ENCODE data around the gene PTRH1. TPM values are rescaled to one million over a fixed set of nuclear protein-coding genes. Genes with fewer than 3 reads are reported as not detected.

The PTRH1 gene
- polyA plus RNA-seq, 1 experiment, result 5.2 TPM

DNA sequence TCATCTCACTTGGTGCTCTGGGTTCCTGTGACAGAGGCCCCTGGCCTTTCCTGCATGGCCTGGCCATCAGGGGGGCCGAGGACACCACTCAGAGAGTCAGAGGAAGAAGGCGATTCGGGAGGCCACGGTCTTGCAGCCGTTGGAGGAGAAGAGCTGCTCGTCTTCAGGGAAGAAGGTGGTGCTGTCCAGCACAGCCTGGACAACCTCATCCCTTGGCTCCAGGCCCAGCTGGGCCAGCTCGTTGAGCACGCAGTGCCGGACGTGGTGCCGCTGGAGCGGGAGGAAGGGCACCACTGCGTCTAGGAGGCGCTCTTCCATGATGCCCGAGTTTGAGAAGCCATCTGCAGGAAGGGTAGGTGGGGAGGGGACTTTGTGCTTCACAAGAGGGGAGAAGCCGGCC lies 16.5 kb upstream of the PTRH1 start:
- no peak overlapping the region for H3K4me3 ChIP-seq (ENCODE audit: low read depth, low read length)
- ChIA-PET POLR2A (no interaction called here), CTCF (no interaction called here)

DNA sequence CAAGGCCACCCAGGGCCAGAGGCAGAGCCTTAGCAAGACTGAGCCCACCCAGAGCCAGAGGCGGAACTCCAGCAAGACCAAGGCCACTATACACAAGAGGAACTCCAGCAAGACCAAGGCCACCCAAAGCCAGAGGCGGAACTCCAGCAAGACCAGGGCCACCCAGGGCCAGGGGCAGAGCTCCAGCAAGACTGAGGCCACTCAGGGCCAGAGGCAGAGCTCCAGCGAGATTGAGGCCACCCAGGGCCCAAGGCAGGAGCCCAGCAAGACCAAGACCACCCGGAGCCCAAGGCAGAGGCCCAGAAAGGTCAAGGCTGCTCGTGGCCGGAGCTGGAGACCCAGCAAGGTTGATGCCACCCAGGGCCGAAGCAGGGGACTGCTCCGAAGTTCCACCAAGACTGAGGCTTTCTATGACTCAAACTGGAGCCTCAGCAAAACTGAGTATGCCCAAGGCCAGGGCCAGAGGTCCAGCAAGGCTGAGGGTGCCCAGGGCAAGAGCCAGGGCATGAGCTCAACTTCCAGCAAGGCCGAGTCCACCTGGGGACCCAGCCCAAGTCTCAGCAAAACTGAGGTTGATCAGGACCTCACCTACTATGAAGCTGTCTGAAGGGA lies 15.4 kb upstream of the PTRH1 start:
- no peaks in the 10 kb centered on the region for H3K27me3 ChIP-seq (ENCODE audit: control insufficient read depth, insufficient read depth, low read length)
- CTCF ChIA-PET, result interaction anchor here (1.2 kb wide), 1 partner anchor 124 kb away, joined by 3 read pairs; no protein-coding TSS in a partner anchor
- DNase-seq (ENCODE audit: low read depth, low spot score), result no peak
- H3K9me3 ChIP-seq (ENCODE audit: control insufficient read depth, insufficient read depth, low read length), result no peaks in the 10 kb centered on the region; the same call in 1 of the 2 replicates
- POLR2A ChIA-PET, result interaction anchor here (0.6 kb wide), 1 partner anchor 26 kb away, joined by 4 read pairs; no protein-coding TSS in a partner anchor
- no peak overlapping the region for H3K4me3 ChIP-seq (ENCODE audit: low read depth, low read length)
- no peak overlapping the region for H3K27ac ChIP-seq (ENCODE audit: low read depth, low read length)
- TF ChIP-seq, protein P1, sequence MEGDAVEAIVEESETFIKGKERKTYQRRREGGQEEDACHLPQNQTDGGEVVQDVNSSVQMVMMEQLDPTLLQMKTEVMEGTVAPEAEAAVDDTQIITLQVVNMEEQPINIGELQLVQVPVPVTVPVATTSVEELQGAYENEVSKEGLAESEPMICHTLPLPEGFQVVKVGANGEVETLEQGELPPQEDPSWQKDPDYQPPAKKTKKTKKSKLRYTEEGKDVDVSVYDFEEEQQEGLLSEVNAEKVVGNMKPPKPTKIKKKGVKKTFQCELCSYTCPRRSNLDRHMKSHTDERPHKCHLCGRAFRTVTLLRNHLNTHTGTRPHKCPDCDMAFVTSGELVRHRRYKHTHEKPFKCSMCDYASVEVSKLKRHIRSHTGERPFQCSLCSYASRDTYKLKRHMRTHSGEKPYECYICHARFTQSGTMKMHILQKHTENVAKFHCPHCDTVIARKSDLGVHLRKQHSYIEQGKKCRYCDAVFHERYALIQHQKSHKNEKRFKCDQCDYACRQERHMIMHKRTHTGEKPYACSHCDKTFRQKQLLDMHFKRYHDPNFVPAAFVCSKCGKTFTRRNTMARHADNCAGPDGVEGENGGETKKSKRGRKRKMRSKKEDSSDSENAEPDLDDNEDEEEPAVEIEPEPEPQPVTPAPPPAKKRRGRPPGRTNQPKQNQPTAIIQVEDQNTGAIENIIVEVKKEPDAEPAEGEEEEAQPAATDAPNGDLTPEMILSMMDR (IDR thresholded peaks at IDR 0.05; ENCODE audit: low read depth, low read length), result no peak

More for the DNA sequence above, 16.5 kb upstream of the PTRH1 start:
- no peak overlapping the region for H3K27ac ChIP-seq (ENCODE audit: low read depth, low read length)
- TF ChIP-seq, protein P1 (IDR thresholded peaks at IDR 0.05; ENCODE audit: low read depth, low read length), result no peak
- H3K27me3 ChIP-seq (ENCODE audit: control insufficient read depth, insufficient read depth, low read length), result no peaks in the 10 kb centered on the region
- no peaks in the 10 kb centered on the region; the same call in 1 of the 2 replicates for H3K9me3 ChIP-seq (ENCODE audit: control insufficient read depth, insufficient read depth, low read length)
- no peak for DNase-seq (ENCODE audit: low read depth, low spot score)

DNA sequence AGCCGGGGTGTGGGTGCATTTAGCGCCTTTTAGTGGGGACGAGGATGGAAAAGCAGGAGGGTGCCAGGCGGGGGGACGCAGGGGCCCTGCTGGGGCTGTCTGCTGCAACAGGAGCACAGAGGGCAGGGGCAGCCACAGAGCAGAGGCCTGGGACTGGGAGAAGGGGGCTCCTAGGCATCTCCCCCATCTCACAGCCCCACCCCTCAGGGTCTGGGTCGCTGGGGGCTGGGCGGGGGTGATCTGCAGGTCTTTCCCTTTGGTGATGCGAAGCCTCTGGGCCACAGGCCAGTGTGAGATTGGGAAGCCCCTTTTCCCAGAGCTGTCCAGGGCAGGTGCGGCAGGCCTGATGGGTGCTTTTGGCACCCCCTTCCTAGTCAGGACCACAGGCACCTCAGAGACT lies 14.8 kb upstream of the PTRH1 start:
- Histone ChIP-seq H3K27me3 (ENCODE audit: control insufficient read depth, insufficient read depth, low read length) (no peaks in the 10 kb centered on the region), H3K9me3 (ENCODE audit: control insufficient read depth, insufficient read depth, low read length) (no peaks in the 10 kb centered on the region; the same call in 1 of the 2 replicates), H3K27ac (ENCODE audit: low read depth, low read length) (no peak overlapping the region), H3K4me3 (ENCODE audit: low read depth, low read length) (no peak overlapping the region)
- DNase-seq (ENCODE audit: low read depth, low spot score), result no peak
- ChIA-PET POLR2A (interaction anchor here (0.6 kb wide), 1 partner anchor 68 kb away, joined by 3 read pairs; no protein-coding TSS in a partner anchor), CTCF (interaction anchor here (1.2 kb wide), 1 partner anchor 123 kb away, joined by 3 read pairs; no protein-coding TSS in a partner anchor)
- TF ChIP-seq, protein P1 (IDR thresholded peaks at IDR 0.05; ENCODE audit: low read depth, low read length), result no peak

GRCh38 chr9:127729522-127730256 lies 14.2 kb upstream of the PTRH1 start:
- TF ChIP-seq, protein P1 (IDR thresholded peaks at IDR 0.05; ENCODE audit: low read depth, low read length), result no peak
- DNase-seq (ENCODE audit: low read depth, low spot score), result no peak
- POLR2A ChIA-PET, result interaction anchor here (0.6 kb wide), 1 partner anchor 67 kb away, joined by 3 read pairs; no protein-coding TSS in a partner anchor
- no peaks in the 10 kb centered on the region; the same call in 1 of the 2 replicates for H3K9me3 ChIP-seq (ENCODE audit: control insufficient read depth, insufficient read depth, low read length)
- no peak overlapping the region for H3K4me3 ChIP-seq (ENCODE audit: low read depth, low read length)
- no peaks in the 10 kb centered on the region for H3K27me3 ChIP-seq (ENCODE audit: control insufficient read depth, insufficient read depth, low read length)
- no peak overlapping the region for H3K27ac ChIP-seq (ENCODE audit: low read depth, low read length)
- CTCF ChIA-PET, result interaction anchor here (1.2 kb wide), 1 partner anchor 122 kb away, joined by 3 read pairs; no protein-coding TSS in a partner anchor

Data from AG04450 (cell line).